Body of pancreas (tissue), 4 donors: ENCODE results near the gene CLN5.

ENCODE experiments used
- CTCF ChIP-seq, 7 experiments: fragments of 450-650 bp in 4 of 7; fragments of 200-600 bp in 3 of 7; sonication (generic) in 3 of 7; IDR thresholded peaks; one replicate each; pipeline ENCODE4 v1.5.1; 2016 to 2019; ENCODE audit warnings: antibody characterized with exemption in 7 of 7
- POLR2A ChIP-seq, 3 donors: fragments of 450-650 bp; IDR thresholded peaks; one replicate each; pipeline ENCODE4 v1.6.1; 2016; ENCODE audit warnings: antibody characterized with exemption in 3 of 3, mild to moderate bottlenecking in 2 of 3

GRCh38 chr13:76968041-76968440, 23.8 kb upstream of the CLN5 start:
- TF ChIP-seq CTCF (IDR thresholded peaks at IDR 0.05): no peak
- TF ChIP-seq POLR2A (IDR thresholded peaks at IDR 0.05): no peak
